Psoas muscle (tissue), 8 donors: Measurements from ENCODE around the gene MAPK8. TPM values are rescaled to one million over a fixed set of nuclear protein-coding genes. Genes with fewer than 3 reads are reported as not detected.

ENCODE experiments used
- ATAC-seq, 4 donors: fragments of 200-7000 bp; cut with Tn5 transposase; one replicate each; pipeline ENCODE4 v1.9.1; 2020; ENCODE audit warnings: moderate library complexity in 3 of 4, mild to moderate bottlenecking in 2 of 4
- DNase-seq, 2 donors: peaks; one replicate each; pipeline ENCODE4 v3.0.0-alpha.2; 2020
- H3K27ac ChIP-seq: fragments of 200-600 bp; one replicate; pipeline ENCODE4 v1.8.0; 2022
- H3K27me3 ChIP-seq, 3 donors: fragments of 200-600 bp in 1 of 3; one replicate each; pipeline versions ENCODE4 v1.6.1 to v1.8.0; 2013 to 2022; ENCODE audit warnings: low read length in 2 of 3, mild to moderate bottlenecking in 2 of 3, moderate library complexity in 1 of 3; ENCODE audit not compliant: insufficient read depth in 3 of 3
- H3K36me3 ChIP-seq, 2 donors: fragments of 200-600 bp in 1 of 2; one replicate each; pipeline versions ENCODE4 v1.6.1 to v1.8.0; 2013 to 2022; ENCODE audit warnings: low read depth in 1 of 2, mild to moderate bottlenecking in 1 of 2, moderate library complexity in 1 of 2; ENCODE audit not compliant: insufficient read depth in 1 of 2
- H3K4me1 ChIP-seq: fragments of 200-600 bp; one replicate; pipeline ENCODE4 v1.8.0; 2022
- H3K4me3 ChIP-seq: fragments of 200-600 bp; one replicate; pipeline ENCODE4 v1.8.0; 2022; ENCODE audit warnings: mild to moderate bottlenecking
- H3K9me3 ChIP-seq: fragments of 200-600 bp; one replicate; pipeline ENCODE4 v1.8.0; 2022
- WGBS, 3 donors: extraction: QIAGEN DNeasy Blood & Tissue Kit; methylation state at CpG; one replicate each; pipeline versions ENCODE4 v1.1.6 to v1.1.7; 2013; 5-methylcytosine and 5-hydroxymethylcytosine counted together
- intact Hi-C, 2 donors: fragments of 100-400 bp; cut with DNase I; formaldehyde crosslinking; loops; one replicate each; pipeline versions ENCODE4 v1.11.0 to v1.14.2; 2022
- polyA plus RNA-seq, 3 donors: library from polyadenylated mRNA; stranded (reverse); fragments of 200-250 nt; gene quantifications; one replicate each; pipeline ENCODE4 v1.2.3, GENCODE V29; 2013
- total RNA-seq, 4 donors: library from RNA; stranded (reverse); fragmentation: NEBNext Ultra II Directional in 2 of 4; extraction: Animal tissue kit (Norgen Biotek cat#: 25700) in 2 of 4; gene quantifications; one replicate each; pipeline versions ENCODE4 v1.2.1 to v1.2.4, GENCODE V29; 2021 to 2023
- TF ChIP-seq, protein P1 (sequence below): fragments of 200-600 bp; IDR thresholded peaks from one replicate; pipeline ENCODE4 v1.8.0; 2022; ENCODE audit warnings: antibody characterized with exemption
- donor health status: healthy with polysubstance abuse.
- donor health status: DM: no; HTN: no; CAD: no; lungs with moderate emphysema.
- donor health status: Bipolar disorder and iron deficiency.
- donor health status: healthy.
- donor health status: DM: yes; HTN: yes; CAD: no.
- donor health status: DM: no; HTN: no; CAD: no.
- donor health status: DM: no; HTN: no; CAD: no.
- donor health status: DM: yes; HTN: yes; CAD: no.

The MAPK8 gene
- total and polyA plus RNA-seq, 7 donors: 10.8 to 32.3 (median 24.3) TPM

- ATAC-seq (no peak), DNase-seq (no peak)
- H3K36me3 ChIP-seq: no peaks in the 10 kb centered on the region
- no peak overlapping the region for H3K4me3 ChIP-seq
- no peak overlapping the region for H3K27ac ChIP-seq
- H3K4me1 ChIP-seq: peaks cover 14% of the 10 kb centered on the region
- WGBS, 3 donors: 88 to 93% (median 90%) methylated on average over 12 of the region's 12 CpGs
- H3K9me3 ChIP-seq: no peaks in the 10 kb centered on the region
- TF ChIP-seq, protein P1, sequence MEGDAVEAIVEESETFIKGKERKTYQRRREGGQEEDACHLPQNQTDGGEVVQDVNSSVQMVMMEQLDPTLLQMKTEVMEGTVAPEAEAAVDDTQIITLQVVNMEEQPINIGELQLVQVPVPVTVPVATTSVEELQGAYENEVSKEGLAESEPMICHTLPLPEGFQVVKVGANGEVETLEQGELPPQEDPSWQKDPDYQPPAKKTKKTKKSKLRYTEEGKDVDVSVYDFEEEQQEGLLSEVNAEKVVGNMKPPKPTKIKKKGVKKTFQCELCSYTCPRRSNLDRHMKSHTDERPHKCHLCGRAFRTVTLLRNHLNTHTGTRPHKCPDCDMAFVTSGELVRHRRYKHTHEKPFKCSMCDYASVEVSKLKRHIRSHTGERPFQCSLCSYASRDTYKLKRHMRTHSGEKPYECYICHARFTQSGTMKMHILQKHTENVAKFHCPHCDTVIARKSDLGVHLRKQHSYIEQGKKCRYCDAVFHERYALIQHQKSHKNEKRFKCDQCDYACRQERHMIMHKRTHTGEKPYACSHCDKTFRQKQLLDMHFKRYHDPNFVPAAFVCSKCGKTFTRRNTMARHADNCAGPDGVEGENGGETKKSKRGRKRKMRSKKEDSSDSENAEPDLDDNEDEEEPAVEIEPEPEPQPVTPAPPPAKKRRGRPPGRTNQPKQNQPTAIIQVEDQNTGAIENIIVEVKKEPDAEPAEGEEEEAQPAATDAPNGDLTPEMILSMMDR: no peak
- intact Hi-C loops: no loop called here
- peaks cover 0 to 2% (median 0%) of the 10 kb centered on the region in 3 donors for H3K27me3 ChIP-seq
These were observed 155.4 kb downstream of the MAPK8 start for GRCh38 chr10:48461623-48462481.

GRCh38 chr10:48462482-48463020 is 156.1 kb downstream of the MAPK8 start:
- Histone ChIP-seq H3K9me3 (no peaks in the 10 kb centered on the region), H3K36me3 (no peaks in the 10 kb centered on the region), H3K4me1 (peaks cover 14% of the 10 kb centered on the region), H3K4me3 (no peak overlapping the region), H3K27me3 (peaks cover 0 to 3% (median 0%) of the 10 kb centered on the region in 3 donors), H3K27ac (no peak overlapping the region)
- DNase-seq: no peak
- no peak for ATAC-seq
- 80 to 96% (median 86%) methylated on average over 5 of the region's 5 CpGs for WGBS, 3 donors
- intact Hi-C loops: no loop called here
- TF ChIP-seq, protein P1: no peak

DNA sequence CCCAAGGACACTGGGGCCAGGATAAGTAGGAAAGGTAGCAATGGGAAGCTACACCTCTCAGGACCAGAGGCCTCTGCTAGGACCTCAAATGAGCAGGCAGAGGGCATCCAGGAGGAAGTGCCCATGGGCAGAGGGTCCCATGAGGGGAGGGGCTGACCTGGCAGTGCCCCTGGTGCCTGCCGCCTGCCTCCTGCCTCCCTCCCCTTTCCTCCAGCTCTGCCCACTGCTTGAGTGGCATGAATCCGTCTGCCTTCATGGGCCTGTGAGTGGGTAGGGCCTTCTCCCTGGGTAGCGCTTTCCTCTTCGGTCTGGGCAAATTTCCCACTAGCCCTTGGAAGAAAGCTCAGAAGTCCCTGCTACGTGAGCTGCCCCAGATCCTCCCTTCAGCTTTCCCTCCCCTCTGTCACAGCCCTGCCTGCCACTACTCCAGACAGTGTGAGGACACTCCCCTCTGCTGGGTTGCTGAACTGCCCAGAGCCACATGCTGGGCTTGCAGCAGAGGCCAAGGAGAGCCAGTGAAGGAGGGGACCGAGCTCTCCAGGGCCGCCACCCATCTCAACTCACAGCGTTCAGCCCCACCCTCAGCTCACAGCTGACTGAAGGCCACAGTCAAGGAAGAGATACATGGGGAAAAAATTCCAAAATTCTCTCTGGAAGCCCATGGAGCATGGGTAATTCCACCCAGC is 157.0 kb downstream of the MAPK8 start:
- 58 to 80% (median 64%) methylated on average over 8 of the region's 8 CpGs for WGBS, 3 donors
- Histone ChIP-seq H3K27me3 (peaks cover 0 to 3% (median 0%) of the 10 kb centered on the region in 3 donors), H3K4me3 (no peak overlapping the region), H3K4me1 (peaks cover 14% of the 10 kb centered on the region), H3K27ac (no peak overlapping the region), H3K9me3 (no peaks in the 10 kb centered on the region), H3K36me3 (no peaks in the 10 kb centered on the region)
- TF ChIP-seq, protein P1: no peak
- intact Hi-C loops: no loop called here
- DNase-seq (no peak), ATAC-seq (peak in 1 of 4 donors; percentile 59)

- Histone ChIP-seq H3K27ac (no peak overlapping the region), H3K9me3 (no peaks in the 10 kb centered on the region), H3K27me3 (peaks cover 0 to 3% (median 0%) of the 10 kb centered on the region in 3 donors), H3K4me3 (no peak overlapping the region), H3K36me3 (no peaks in the 10 kb centered on the region), H3K4me1 (peaks cover 14% of the 10 kb centered on the region)
- ATAC-seq (no peak), DNase-seq (no peak)
- TF ChIP-seq, protein P1: no peak
- intact Hi-C loops: no loop called here
- 84 to 88% (median 85%) methylated on average over 9 of the region's 9 CpGs for WGBS, 3 donors
These were observed 157.8 kb downstream of the MAPK8 start for GRCh38 chr10:48464121-48464870.
